ENCODE data around the gene AFF1. TPM values are rescaled to one million over a fixed set of nuclear protein-coding genes. Genes with fewer than 3 reads are reported as not detected.
"Not testable (repeated sequence)": the region's sequence is repeated elsewhere in the genome, so short reads cannot be mapped to it uniquely, and the experiment has no call there.

AFF1 gene
- total and polyA plus RNA-seq, 2 of the 4 experiments (the other 2 are of a cell fraction): 7.0 to 9.6 TPM

DNA sequence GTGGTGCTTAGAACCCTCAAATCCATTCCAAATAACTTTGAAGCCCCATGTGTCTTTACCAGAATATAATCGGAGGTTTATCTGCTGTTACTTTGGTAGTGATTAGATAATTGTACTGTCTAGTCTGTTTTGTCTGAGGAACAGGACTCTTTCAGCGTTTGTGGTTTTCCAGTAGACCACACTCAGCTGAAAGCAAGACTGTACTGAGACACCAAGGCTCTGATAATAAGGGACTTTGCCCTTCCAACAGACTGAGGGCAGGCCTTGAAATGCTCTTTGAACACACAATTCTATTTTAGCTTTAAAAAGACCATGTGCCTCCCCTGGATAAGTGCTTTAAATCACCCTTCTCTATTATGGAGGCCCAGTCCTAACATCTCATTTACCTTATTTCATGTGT is 209.5 kb downstream of the AFF1 start:
- ChIA-PET POLR2A (ENCODE audit: unreplicated experiment) (no interaction called here), CTCF (interaction anchor here (0.6 kb wide), 1 partner anchor 12 kb away, joined by 3 read pairs; no protein-coding TSS in a partner anchor)
- H2AFZ ChIP-seq (replicated peaks; ENCODE audit: low read length, poor library complexity): no peak overlapping the region
- H4K20me1 ChIP-seq (ENCODE audit: insufficient read depth, low read length): no peaks in the 10 kb centered on the region
- H2BK15ac ChIP-seq (ENCODE audit: low read depth, low read length): no peak overlapping the region
- H3K27ac ChIP-seq (ENCODE audit: insufficient read depth, low read length): no peak overlapping the region
- H3K23ac ChIP-seq (ENCODE audit: low read depth, low read length): no peak overlapping the region
- no peaks in the 10 kb centered on the region for H3K4me1 ChIP-seq (ENCODE audit: control insufficient read depth, insufficient read depth, low read length)
- H3K36me3 ChIP-seq (ENCODE audit: control insufficient read depth, insufficient read depth, low read length): peaks cover 9% of the 10 kb centered on the region
- H2BK5ac ChIP-seq (ENCODE audit: low read depth, low read length, poor library complexity, severe bottlenecking): no peak overlapping the region
- no peak overlapping the region for H2AK5ac ChIP-seq (ENCODE audit: low read depth, low read length)
- H2AK9ac ChIP-seq (replicated peaks; ENCODE audit: low read depth, low read length, poor library complexity): no peak overlapping the region
- dilution Hi-C loops (cut with HindIII; ENCODE audit: low sequenced_read_pairs, unreplicated experiment) (no loop called here), in situ Hi-C loops (cut with MboI; ENCODE audit: low sequenced_read_pairs) (no loop called here), intact Hi-C loops (cut with micrococcal nuclease) (no loop called here)
- H3K4me3 ChIP-seq (ENCODE audit: insufficient read depth, low read depth, low read length): no peak overlapping the region
- no peak overlapping the region for H2BK120ac ChIP-seq (ENCODE audit: low read depth, low read length)
- H3K9ac ChIP-seq (ENCODE audit: low read depth, low read length): no peak overlapping the region
- TF ChIP-seq POLR2A (IDR thresholded peaks at IDR 0.05; ENCODE audit: low read depth, low read length) (no peak), RCOR1 (IDR thresholded peaks at IDR 0.05; ENCODE audit: insufficient replicate concordance, low read length) (no peak), RAD21 (IDR thresholded peaks at IDR 0.05; ENCODE audit: low read length) (no peak), MXI1 (IDR thresholded peaks at IDR 0.05; ENCODE audit: borderline replicate concordance, low read depth, low read length) (no peak)
- TF ChIP-seq, protein P1, sequence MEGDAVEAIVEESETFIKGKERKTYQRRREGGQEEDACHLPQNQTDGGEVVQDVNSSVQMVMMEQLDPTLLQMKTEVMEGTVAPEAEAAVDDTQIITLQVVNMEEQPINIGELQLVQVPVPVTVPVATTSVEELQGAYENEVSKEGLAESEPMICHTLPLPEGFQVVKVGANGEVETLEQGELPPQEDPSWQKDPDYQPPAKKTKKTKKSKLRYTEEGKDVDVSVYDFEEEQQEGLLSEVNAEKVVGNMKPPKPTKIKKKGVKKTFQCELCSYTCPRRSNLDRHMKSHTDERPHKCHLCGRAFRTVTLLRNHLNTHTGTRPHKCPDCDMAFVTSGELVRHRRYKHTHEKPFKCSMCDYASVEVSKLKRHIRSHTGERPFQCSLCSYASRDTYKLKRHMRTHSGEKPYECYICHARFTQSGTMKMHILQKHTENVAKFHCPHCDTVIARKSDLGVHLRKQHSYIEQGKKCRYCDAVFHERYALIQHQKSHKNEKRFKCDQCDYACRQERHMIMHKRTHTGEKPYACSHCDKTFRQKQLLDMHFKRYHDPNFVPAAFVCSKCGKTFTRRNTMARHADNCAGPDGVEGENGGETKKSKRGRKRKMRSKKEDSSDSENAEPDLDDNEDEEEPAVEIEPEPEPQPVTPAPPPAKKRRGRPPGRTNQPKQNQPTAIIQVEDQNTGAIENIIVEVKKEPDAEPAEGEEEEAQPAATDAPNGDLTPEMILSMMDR (conservative IDR thresholded peaks at IDR 0.05; ENCODE audit: low read depth, low read length): no peak
- H3K4me2 ChIP-seq (ENCODE audit: low read depth, low read length): no peak overlapping the region
- BruUV-seq (replicated peaks): no TSS peak
- 100% methylated on average over 1 of the region's 2 CpGs; no CpG with 5 or more reads in 1 of the 2 experiments for WGBS, 2 experiments (ENCODE audit: extremely low coverage in 2 of 2, insufficient read length in 1 of 2)
- DNase-seq (no peak), ATAC-seq (ENCODE audit: low read depth) (no peak)
- no peaks in the 10 kb centered on the region; a peak in 1 of 4 replicates for H3K79me1 ChIP-seq (ENCODE audit: low read depth in 1 of 2, low read length in 2 of 2)
- no peak overlapping the region for H3K18ac ChIP-seq (ENCODE audit: low read depth, low read length)
- H2BK20ac ChIP-seq (ENCODE audit: low read depth, low read length): no peak overlapping the region
- no peak overlapping the region for H3K56ac ChIP-seq (ENCODE audit: extremely low read depth, insufficient read depth, low read length)
- no peaks in the 10 kb centered on the region for H3K9me3 ChIP-seq (ENCODE audit: control insufficient read depth, insufficient read depth, low read length)
- H3K27me3 ChIP-seq (ENCODE audit: control insufficient read depth, insufficient read depth, low read length): no peaks in the 10 kb centered on the region
- no peak overlapping the region for H4K5ac ChIP-seq (ENCODE audit: low read depth, low read length)
- H3K14ac ChIP-seq (replicated peaks; ENCODE audit: low read depth, low read length): no peak overlapping the region
- H4K91ac ChIP-seq (ENCODE audit: insufficient read depth, low read depth, low read length): no peak overlapping the region
- H3K9me1 ChIP-seq (ENCODE audit: insufficient read depth, low read length): 0 out of 2 replicates have a peak, but pooled peaks cover 2% of the 10 kb centered on the region
- H3K4ac ChIP-seq (ENCODE audit: low read depth, low read length): no peak overlapping the region
- H4K8ac ChIP-seq (ENCODE audit: low read depth in 2 of 2, low read length in 2 of 2): no peak overlapping the region

DNA sequence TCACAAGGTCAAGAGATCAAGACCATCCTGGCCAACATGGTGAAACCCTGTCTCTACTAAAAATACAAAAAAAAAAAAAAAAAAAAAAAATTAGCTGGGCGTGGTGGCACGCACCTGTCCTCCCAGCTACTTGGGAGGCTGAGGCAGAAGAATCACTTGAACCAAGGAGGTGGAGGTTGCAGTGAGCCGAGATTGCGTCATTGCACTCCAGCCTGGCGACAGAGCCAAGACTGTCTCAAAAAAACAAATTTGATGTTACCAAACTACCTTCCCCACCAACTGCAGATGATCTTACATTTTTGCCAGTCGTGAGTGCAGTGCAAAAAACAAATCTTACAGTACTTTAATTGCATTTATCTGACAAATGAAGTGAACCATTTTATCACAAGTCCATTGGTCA is 211.1 kb downstream of the AFF1 start:
- H3K79me1 ChIP-seq (ENCODE audit: low read depth in 1 of 2, low read length in 2 of 2); H3K56ac ChIP-seq (ENCODE audit: extremely low read depth, insufficient read depth, low read length); intact Hi-C loops (cut with micrococcal nuclease); H3K9ac ChIP-seq (ENCODE audit: low read depth, low read length); H2AK9ac ChIP-seq (replicated peaks; ENCODE audit: low read depth, low read length, poor library complexity); H3K9me1 ChIP-seq (ENCODE audit: insufficient read depth, low read length); H3K27ac ChIP-seq (ENCODE audit: insufficient read depth, low read length); H3K4me2 ChIP-seq (ENCODE audit: low read depth, low read length); H4K8ac ChIP-seq (ENCODE audit: low read depth in 2 of 2, low read length in 2 of 2); H2BK120ac ChIP-seq (ENCODE audit: low read depth, low read length); in situ Hi-C loops (cut with MboI; ENCODE audit: low sequenced_read_pairs); H3K4ac ChIP-seq (ENCODE audit: low read depth, low read length); H3K18ac ChIP-seq (ENCODE audit: low read depth, low read length); H4K20me1 ChIP-seq (ENCODE audit: insufficient read depth, low read length); H4K91ac ChIP-seq (ENCODE audit: insufficient read depth, low read depth, low read length); H3K23ac ChIP-seq (ENCODE audit: low read depth, low read length); ATAC-seq (ENCODE audit: low read depth); H2BK5ac ChIP-seq (ENCODE audit: low read depth, low read length, poor library complexity, severe bottlenecking); POLR2A ChIA-PET (ENCODE audit: unreplicated experiment); H4K5ac ChIP-seq (ENCODE audit: low read depth, low read length); dilution Hi-C loops (cut with HindIII; ENCODE audit: low sequenced_read_pairs, unreplicated experiment); H3K4me3 ChIP-seq (ENCODE audit: insufficient read depth, low read depth, low read length); H2AK5ac ChIP-seq (ENCODE audit: low read depth, low read length); H3K14ac ChIP-seq (replicated peaks; ENCODE audit: low read depth, low read length); BruUV-seq (replicated peaks); H3K27me3 ChIP-seq (ENCODE audit: control insufficient read depth, insufficient read depth, low read length); CTCF ChIA-PET; H2BK20ac ChIP-seq (ENCODE audit: low read depth, low read length); H2AFZ ChIP-seq (replicated peaks; ENCODE audit: low read length, poor library complexity); H2BK15ac ChIP-seq (ENCODE audit: low read depth, low read length); DNase-seq; H3K9me3 ChIP-seq (ENCODE audit: control insufficient read depth, insufficient read depth, low read length); H3K36me3 ChIP-seq (ENCODE audit: control insufficient read depth, insufficient read depth, low read length); H3K4me1 ChIP-seq (ENCODE audit: control insufficient read depth, insufficient read depth, low read length): not testable (repeated sequence)
- WGBS, 2 experiments (ENCODE audit: extremely low coverage in 2 of 2, insufficient read length in 1 of 2): 100% methylated on average over 1 of the region's 6 CpGs; no CpG with 5 or more reads in 1 of the 2 experiments

Data from IMR-90 (cell line).